A549 (cell line): ENCODE data around the gene OR4D9. TPM values are rescaled to one million over a fixed set of nuclear protein-coding genes. Genes with fewer than 3 reads are reported as not detected.

Experiments
- ATAC-seq, 2 experiments: fragments of 200-7000 bp in 1 of 2; fragments of >200 bp in 1 of 2; cut with Nextera tagmentation in 1 of 2; cut with Tn5 transposase in 1 of 2; 3 replicates each; pipeline versions ENCODE4 v1.8.0 to v1.9.1; 2018 to 2020; ENCODE audit warnings: mild to moderate bottlenecking in 1 of 2, moderate library complexity in 1 of 2
- CTCF ChIA-PET: fragments of 300-600 bp; sonication (Branson Sonifier 250); formaldehyde crosslinking; extraction: SDS; loops from one replicate; lab custom pipeline; 2021; ENCODE audit warnings: antibody characterized with exemption, inconsistent platforms; lab: Yijun Ruan, JAX
- POLR2A ChIA-PET: fragments of 350-600 bp; formaldehyde crosslinking; extraction: SDS; loops from one replicate; lab custom pipeline; 2021; ENCODE audit warnings: antibody characterized with exemption, inconsistent platforms; lab: Yijun Ruan, JAX
- DNase-seq, 2 experiments: peaks; one replicate each; pipeline versions ENCODE4 v3.0.0 to v3.0.0-alpha.2; 2011 to 2016; ENCODE audit warnings: low read depth in 1 of 2, low spot score in 1 of 2
- FAIRE-seq: peaks from 2 replicates; lab custom pipeline; 2011; peaks lifted over from hg19 to GRCh38; lab: Jason Lieb, UNC
- H3K27ac ChIP-seq, 2 experiments: fragments of >200 bp; sonication (Bioruptor Twin); formaldehyde crosslinking; 3 replicates each; pipeline ENCODE4 v1.5.1; 2016 to 2017
- H3K4me1 ChIP-seq: fragments of >200 bp; sonication (Bioruptor Twin); formaldehyde crosslinking; 3 replicates; pipeline ENCODE4 v1.6.1; 2016
- H3K4me2 ChIP-seq: fragments of >200 bp; sonication (Bioruptor Twin); formaldehyde crosslinking; 3 replicates; pipeline ENCODE4 v1.6.1; 2016
- H3K4me3 ChIP-seq: fragments of >200 bp; sonication (Bioruptor Twin); formaldehyde crosslinking; 3 replicates; pipeline ENCODE4 v1.5.1; 2016
- H3K9me3 ChIP-seq: fragments of >200 bp; sonication (Bioruptor Twin); formaldehyde crosslinking; 3 replicates; pipeline ENCODE4 v1.6.1; 2016
- CHD2 ChIP-seq: fragments of 150-350 bp; IDR thresholded peaks from 2 replicates; pipeline ENCODE4 v1.6.1; 2014; ENCODE audit warnings: low read length; ENCODE audit not compliant: partially characterized antibody
- EHF ChIP-seq: fragments of 250-450 bp; sonication (Bioruptor Pico); IDR thresholded peaks from 2 replicates; pipeline ENCODE4 v1.5.0; 2020; ENCODE audit warnings: mild to moderate bottlenecking
- FOSB ChIP-seq: fragments of 250-450 bp; sonication (Bioruptor Pico); IDR thresholded peaks from 2 replicates; pipeline ENCODE4 v1.5.0; 2020; ENCODE audit warnings: mild to moderate bottlenecking, moderate library complexity
- FOXS1 ChIP-seq: fragments of 250-450 bp; sonication (Bioruptor Pico); IDR thresholded peaks from 2 replicates; pipeline ENCODE4 v1.5.0; 2020; ENCODE audit warnings: mild to moderate bottlenecking, moderate library complexity
- HDAC2 ChIP-seq: fragments of 200-600 bp; sonication (generic); IDR thresholded peaks from 2 replicates; pipeline ENCODE4 v1.6.1; 2016
- HOXA7 ChIP-seq: fragments of 250-450 bp; sonication (Bioruptor Pico); IDR thresholded peaks from 2 replicates; pipeline ENCODE4 v1.5.0; 2020; ENCODE audit warnings: mild to moderate bottlenecking, moderate library complexity
- HOXB13 ChIP-seq: fragments of 250-450 bp; sonication (Bioruptor Pico); IDR thresholded peaks from 2 replicates; pipeline ENCODE4 v1.5.0; 2020; ENCODE audit warnings: low read depth, mild to moderate bottlenecking, moderate library complexity
- KDM1A ChIP-seq: fragments of 200-600 bp; sonication (generic); IDR thresholded peaks from 2 replicates; pipeline ENCODE4 v1.6.1; 2016; ENCODE audit warnings: low read depth, mild to moderate bottlenecking
- MAFK ChIP-seq: fragments of 450-650 bp; IDR thresholded peaks from 2 replicates; pipeline ENCODE4 v1.6.1; 2014; ENCODE audit not compliant: partially characterized antibody
- MYC ChIP-seq: IDR thresholded peaks from 2 replicates; pipeline ENCODE4 v1.6.1; 2012; ENCODE audit warnings: mild to moderate bottlenecking, inconsistent platforms, low read length, improper control_type of control experiment, borderline replicate concordance
- NFE2L2 ChIP-seq: fragments of 150-350 bp; conservative IDR thresholded peaks from 2 replicates; pipeline ENCODE4 v1.6.1; 2014; ENCODE audit warnings: low read length
- PHF8 ChIP-seq: fragments of 200-600 bp; sonication (generic); IDR thresholded peaks from 2 replicates; pipeline ENCODE4 v1.6.1; 2016; ENCODE audit warnings: low read depth, mild to moderate bottlenecking, antibody characterized with exemption, moderate library complexity, borderline replicate concordance
- POLR2A ChIP-seq: IDR thresholded peaks from 2 replicates; pipeline ENCODE4 v1.6.1; 2012; ENCODE audit warnings: mild to moderate bottlenecking, low read length
- RAD21 ChIP-seq, 2 experiments: fragments of >200 bp in 1 of 2; sonication (Bioruptor Twin) in 1 of 2; formaldehyde crosslinking in 1 of 2; IDR thresholded peaks in 1 of 2; conservative IDR thresholded peaks in 1 of 2; 2 replicates in 1 of 2; 3 replicates in 1 of 2; pipeline ENCODE4 v1.6.1; 2012 to 2018; ENCODE audit warnings: inconsistent platforms in 1 of 2
- REST ChIP-seq: fragments of 200-600 bp; sonication (generic); IDR thresholded peaks from 2 replicates; pipeline ENCODE4 v1.6.1; 2016; ENCODE audit warnings: antibody characterized with exemption, mild to moderate bottlenecking, moderate library complexity
- SMC3 ChIP-seq: fragments of >200 bp; sonication (Bioruptor Twin); formaldehyde crosslinking; IDR thresholded peaks from 3 replicates; pipeline ENCODE4 v1.6.1; 2018; ENCODE audit warnings: inconsistent platforms
- TFCP2L1 ChIP-seq: fragments of 250-450 bp; sonication (Bioruptor Pico); IDR thresholded peaks from 2 replicates; pipeline ENCODE4 v1.5.0; 2021; ENCODE audit warnings: mild to moderate bottlenecking
- ZFP36 ChIP-seq: fragments of 450-650 bp; IDR thresholded peaks from 2 replicates; pipeline ENCODE4 v1.6.1; 2014; ENCODE audit warnings: borderline replicate concordance; ENCODE audit not compliant: partially characterized antibody
- WGBS: methylation state at CpG from one replicate; pipeline ENCODE4 v1.1.6; 2017; ENCODE audit errors: missing lambda C conversion rate; 5-methylcytosine and 5-hydroxymethylcytosine counted together
- polyA plus RNA-seq, 4 experiments: library from polyadenylated mRNA; depleted of rRNA in 3 of 4; stranded (reverse); fragments of >200 nt; fragmentation: RNase III in 1 of 4; extraction: RNeasy Plus Mini Kit Qiagen cat#74134 plus additional on column Dnase treatment in 1 of 4; gene quantifications; 2 replicates in 3 of 4; 3 replicates in 1 of 4; pipeline ENCODE4 v1.2.3, GENCODE V29; 2011 to 2017
- TF ChIP-seq, protein P1 (sequence below): fragments of >200 bp; sonication (Bioruptor Twin); formaldehyde crosslinking; IDR thresholded peaks from 3 replicates; pipeline ENCODE4 v1.6.1; 2016
- TF ChIP-seq, protein P2 (sequence below): fragments of 450-650 bp; IDR thresholded peaks from 2 replicates; pipeline ENCODE4 v1.6.1; 2014; ENCODE audit warnings: antibody characterized with exemption

Gene OR4D9
- polyA plus RNA-seq, 2 of the 4 experiments (the other 2 are of a cell fraction) = not detected

DNA sequence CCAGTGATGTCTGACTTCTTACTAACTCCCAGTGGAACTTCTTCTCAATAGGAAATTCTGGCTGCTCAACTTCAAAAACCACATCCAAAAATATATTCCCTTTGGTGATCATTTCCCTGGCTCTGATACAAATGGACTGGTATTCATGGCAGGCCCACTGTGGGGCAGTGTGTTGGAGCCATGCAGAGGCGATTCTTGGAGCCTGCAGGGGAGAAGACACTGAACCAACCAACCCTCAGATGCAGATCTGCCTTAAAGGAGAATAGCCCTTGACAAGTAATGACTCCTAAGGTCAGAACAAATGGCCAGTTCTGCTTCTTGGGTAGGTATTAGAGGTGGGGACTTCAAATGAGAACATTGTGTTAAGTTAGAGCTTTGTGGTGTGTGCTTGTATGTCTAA lies 12.2 kb downstream of the OR4D9 start:
- DNase-seq (peak in 1 of 2 experiments; percentile 30), ATAC-seq (peak; percentile 87 to 89), FAIRE-seq (no peak)
- TF ChIP-seq MAFK = no peak
- no peak for TF ChIP-seq EHF (CRISPR knock-in tag)
- no peak for TF ChIP-seq SMC3
- no peak for TF ChIP-seq NFE2L2
- no peak for TF ChIP-seq CHD2
- no peak for TF ChIP-seq RAD21 (conservative IDR thresholded peaks at IDR 0.05 in 1 of 2, IDR thresholded peaks at IDR 0.05 in 1 of 2)
- TF ChIP-seq ZFP36 = no peak
- no peak for TF ChIP-seq HOXB13 (CRISPR knock-in tag)
- no peak for TF ChIP-seq FOSB (CRISPR knock-in tag)
- Histone ChIP-seq H3K9me3 (no peaks in the 10 kb centered on the region), H3K27ac (no peak overlapping the region), H3K4me3 (no peak overlapping the region), H3K4me2 (no peak overlapping the region), H3K4me1 (no peaks in the 10 kb centered on the region)
- 8% methylated on average over 1 of the region's 1 CpG for WGBS
- ChIA-PET POLR2A (no interaction called here), CTCF (interaction anchor here (1.0 kb wide), 1 partner anchor 31 kb away, joined by 3 read pairs; no protein-coding TSS in a partner anchor)

DNA sequence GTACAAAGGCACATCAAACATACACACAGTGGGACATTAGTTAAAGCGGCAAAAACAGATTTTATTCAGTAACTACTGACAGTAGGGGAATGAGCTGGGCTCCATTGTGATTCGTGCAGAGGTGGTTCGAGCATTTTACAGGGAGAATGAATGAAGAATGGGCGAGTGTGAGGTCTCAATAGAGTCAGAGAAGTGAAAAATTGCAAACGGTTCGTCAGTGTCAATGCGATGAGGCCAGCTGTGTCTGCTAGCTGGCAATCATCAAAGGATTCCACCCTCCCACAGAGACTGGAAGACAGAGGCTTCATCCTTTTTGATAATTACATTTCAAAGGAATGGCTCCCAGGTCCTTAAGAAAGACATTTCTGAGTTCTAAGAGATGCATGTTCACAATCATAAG lies 17.4 kb downstream of the OR4D9 start:
- CTCF ChIA-PET = interaction anchor here (0.6 to 2.9 kb wide), 3 partner anchors 8 to 21 kb away, joined by 3 to 18 read pairs (median 3); no protein-coding TSS in a partner anchor
- 63% methylated on average over 7 of the region's 7 CpGs for WGBS

More for the DNA sequence above, 17.4 kb downstream of the OR4D9 start:
- Histone ChIP-seq H3K4me3 (no peak overlapping the region), H3K27ac (no peak overlapping the region), H3K4me1 (no peaks in the 10 kb centered on the region)
- no peak for TF ChIP-seq FOXS1 (CRISPR knock-in tag)
- TF ChIP-seq, protein P1, sequence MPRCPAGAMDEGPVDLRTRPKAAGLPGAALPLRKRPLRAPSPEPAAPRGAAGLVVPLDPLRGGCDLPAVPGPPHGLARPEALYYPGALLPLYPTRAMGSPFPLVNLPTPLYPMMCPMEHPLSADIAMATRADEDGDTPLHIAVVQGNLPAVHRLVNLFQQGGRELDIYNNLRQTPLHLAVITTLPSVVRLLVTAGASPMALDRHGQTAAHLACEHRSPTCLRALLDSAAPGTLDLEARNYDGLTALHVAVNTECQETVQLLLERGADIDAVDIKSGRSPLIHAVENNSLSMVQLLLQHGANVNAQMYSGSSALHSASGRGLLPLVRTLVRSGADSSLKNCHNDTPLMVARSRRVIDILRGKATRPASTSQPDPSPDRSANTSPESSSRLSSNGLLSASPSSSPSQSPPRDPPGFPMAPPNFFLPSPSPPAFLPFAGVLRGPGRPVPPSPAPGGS = no peak
- no peak for TF ChIP-seq FOSB (CRISPR knock-in tag)
- TF ChIP-seq HOXB13 (CRISPR knock-in tag) = no peak
- TF ChIP-seq SMC3 = no peak
- TF ChIP-seq HDAC2 = no peak
- TF ChIP-seq MYC = no peak
- no peak for TF ChIP-seq RAD21 (conservative IDR thresholded peaks at IDR 0.05 in 1 of 2, IDR thresholded peaks at IDR 0.05 in 1 of 2)
- TF ChIP-seq HOXA7 = no peak
- no peak for TF ChIP-seq REST
- TF ChIP-seq POLR2A = no peak
- no peak for TF ChIP-seq EHF (CRISPR knock-in tag)
- no peak for TF ChIP-seq TFCP2L1 (CRISPR knock-in tag)
- TF ChIP-seq, protein P2, sequence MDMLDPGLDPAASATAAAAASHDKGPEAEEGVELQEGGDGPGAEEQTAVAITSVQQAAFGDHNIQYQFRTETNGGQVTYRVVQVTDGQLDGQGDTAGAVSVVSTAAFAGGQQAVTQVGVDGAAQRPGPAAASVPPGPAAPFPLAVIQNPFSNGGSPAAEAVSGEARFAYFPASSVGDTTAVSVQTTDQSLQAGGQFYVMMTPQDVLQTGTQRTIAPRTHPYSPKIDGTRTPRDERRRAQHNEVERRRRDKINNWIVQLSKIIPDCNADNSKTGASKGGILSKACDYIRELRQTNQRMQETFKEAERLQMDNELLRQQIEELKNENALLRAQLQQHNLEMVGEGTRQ = no peak
- TF ChIP-seq KDM1A = no peak
- no peak for TF ChIP-seq PHF8
- TF ChIP-seq, all 56 proteins: peak for 0
- POLR2A ChIA-PET = no interaction called here
- Histone ChIP-seq H3K4me2 (no peak overlapping the region), H3K9me3 (no peaks in the 10 kb centered on the region)
- DNase-seq (no peak), FAIRE-seq (no peak), ATAC-seq (no peak)
